Germinal center (tissue), 1 donor: ENCODE measurements around the gene TEX52.
"Not testable (repeated sequence)": the region's sequence is repeated elsewhere in the genome, so short reads cannot be mapped to it uniquely, and the experiment has no call there.

Experiments used
- DNase-seq: peaks from one replicate; pipeline ENCODE4 v3.0.0; 2012; ENCODE audit warnings: mixed read lengths, low spot score

The TEX52 gene

DNA sequence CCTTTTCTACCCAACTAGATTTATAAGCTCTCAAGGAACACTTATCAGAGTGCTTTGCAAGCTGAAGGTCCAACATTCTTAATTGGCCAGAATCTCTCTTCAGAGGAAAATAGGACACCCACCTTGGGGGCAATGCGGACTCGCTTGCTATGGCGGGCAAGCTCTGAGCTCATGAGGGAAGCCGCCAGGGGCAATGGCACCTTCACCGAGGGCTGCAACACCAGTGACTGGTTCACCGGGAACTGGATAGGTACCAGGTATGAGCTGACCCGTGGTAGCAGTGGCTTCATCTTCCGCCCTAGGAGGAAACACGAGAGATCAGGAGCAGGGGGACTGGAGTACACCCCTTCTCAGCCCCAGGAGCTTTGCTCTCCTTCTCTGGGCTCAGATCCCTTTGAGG lies 7.4 kb upstream of the TEX52 start:
- DNase-seq: no peak

DNA sequence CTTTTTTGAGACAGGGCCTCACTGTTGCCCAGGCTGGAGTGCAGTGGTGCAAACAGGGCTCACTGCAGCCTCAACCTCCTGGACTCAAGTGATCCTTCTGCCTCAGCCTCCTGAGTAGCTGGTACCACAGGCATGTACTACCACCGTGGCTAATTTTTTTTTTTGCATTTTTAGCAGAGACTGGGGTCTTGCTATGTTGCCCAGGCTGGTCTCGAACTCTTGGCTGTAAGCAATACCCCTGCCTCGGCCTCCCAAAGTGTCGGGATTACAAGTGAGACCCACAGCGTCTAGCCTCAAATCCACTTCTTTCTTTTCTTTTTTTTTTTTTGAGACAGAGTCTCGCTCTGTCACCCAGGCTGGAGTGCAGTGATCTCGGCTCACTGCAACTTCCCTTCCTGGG lies 6.6 kb upstream of the TEX52 start:
- not testable (repeated sequence) for DNase-seq

DNA sequence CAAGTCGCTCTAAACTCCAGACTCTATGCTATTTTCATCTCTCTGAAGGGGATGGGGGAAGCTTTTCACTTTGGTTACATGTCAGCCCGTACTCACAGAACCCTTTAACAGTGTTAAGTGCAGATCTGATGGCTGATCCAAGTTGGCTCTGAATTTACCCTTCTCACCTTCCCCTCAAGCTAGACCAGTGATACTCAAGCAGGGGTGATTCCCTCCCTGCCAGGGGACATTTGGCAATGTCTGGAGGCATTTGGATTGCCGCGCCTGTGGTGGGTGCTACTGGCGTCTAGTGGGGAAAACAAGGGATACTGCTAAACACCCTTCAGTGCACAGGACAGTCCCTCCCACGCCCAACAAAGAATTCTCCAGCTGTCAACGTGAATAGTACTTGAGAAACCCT lies 6.0 kb upstream of the TEX52 start:
- DNase-seq: no peak

GRCh38 chr12:2860170-2860569 lies 3.3 kb upstream of the TEX52 start:
- no peak for DNase-seq

DNA sequence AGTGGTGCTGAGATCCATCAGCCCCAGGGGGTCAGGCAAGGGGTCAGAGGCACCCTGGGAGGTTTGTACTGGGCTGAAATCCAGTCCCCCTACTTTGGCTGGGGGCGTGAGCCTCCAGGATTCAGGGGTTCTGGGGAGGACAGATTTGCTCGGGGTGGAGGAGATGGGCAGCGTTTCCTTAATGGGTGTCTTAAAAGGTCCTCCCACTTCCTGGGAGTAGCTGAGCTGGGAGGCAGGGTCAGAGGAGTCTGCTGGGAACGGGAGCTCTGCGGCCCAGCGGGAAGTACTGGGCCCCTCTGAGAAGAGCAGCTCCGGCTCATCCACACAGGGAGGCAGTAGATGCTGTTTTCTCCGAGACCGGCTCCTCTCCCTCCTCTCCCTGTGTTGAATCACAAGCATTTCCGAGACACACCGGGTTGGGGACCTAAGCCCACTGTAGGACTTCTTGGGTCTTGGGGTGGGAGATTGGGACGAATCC lies 2.1 kb upstream of the TEX52 start:
- no peak for DNase-seq

DNA sequence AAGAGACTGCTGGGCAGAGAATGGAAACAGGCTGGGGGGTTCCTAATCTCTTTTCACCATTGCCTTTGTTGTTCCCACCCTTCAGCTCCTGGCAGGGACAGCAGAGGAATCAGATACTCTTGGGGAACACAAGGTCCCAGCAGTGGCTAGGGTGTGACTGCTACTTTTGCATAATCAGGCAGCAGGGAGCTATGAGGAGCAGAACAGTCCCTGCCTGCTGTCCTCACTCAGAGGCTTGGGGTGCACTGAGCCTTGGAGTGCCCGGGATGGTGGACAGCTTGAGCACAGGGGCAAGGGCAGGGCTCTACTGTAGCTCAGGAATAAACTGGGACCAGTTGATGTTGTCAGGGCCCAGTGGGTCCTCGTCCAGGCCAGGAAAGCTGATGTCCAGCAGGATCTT lies 1.5 kb upstream of the TEX52 start:
- DNase-seq: no peak

DNA sequence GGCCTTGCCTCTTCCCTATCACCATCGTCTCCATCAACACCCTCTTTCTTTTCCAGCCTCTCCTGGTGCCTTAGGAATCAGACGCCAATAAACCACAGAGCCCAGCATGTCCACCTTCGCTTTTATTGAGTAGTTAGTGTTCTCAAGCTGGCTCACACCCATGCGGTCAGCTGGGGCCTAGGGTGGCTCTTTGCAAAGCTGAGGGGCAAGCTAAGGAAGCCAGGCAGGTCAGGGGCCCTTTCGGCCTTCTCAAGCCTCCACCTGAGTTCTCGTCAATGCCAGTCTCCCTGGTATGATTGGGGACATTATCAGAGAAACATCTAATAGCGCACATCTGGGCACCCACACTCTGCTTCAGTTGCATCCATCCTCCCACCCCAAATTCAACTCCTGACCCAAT lies 737 bp upstream of the TEX52 start:
- no peak for DNase-seq

GRCh38 chr12:2856051-2856450 lies 788 bp downstream of the TEX52 start:
- DNase-seq: no peak

DNA sequence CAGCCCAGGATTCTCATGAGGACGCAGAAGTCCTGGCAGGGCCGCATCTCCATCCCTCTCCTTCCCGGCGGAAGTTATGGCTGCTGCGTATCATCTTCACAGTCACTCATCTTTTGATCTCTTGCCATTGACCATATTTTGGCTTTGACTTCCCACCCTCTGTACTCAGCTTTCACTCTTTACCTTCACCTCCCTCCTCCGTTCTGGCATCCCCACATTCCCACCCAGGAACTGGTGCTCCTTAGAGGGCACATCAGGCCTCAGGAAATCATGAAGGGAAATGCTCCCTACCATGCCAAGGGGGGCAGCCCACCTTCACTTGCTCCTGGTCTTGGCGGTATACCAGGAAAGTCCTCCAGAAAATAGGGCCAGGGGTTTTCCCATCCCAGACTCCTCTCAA lies 1.3 kb downstream of the TEX52 start:
- DNase-seq: no peak

DNA sequence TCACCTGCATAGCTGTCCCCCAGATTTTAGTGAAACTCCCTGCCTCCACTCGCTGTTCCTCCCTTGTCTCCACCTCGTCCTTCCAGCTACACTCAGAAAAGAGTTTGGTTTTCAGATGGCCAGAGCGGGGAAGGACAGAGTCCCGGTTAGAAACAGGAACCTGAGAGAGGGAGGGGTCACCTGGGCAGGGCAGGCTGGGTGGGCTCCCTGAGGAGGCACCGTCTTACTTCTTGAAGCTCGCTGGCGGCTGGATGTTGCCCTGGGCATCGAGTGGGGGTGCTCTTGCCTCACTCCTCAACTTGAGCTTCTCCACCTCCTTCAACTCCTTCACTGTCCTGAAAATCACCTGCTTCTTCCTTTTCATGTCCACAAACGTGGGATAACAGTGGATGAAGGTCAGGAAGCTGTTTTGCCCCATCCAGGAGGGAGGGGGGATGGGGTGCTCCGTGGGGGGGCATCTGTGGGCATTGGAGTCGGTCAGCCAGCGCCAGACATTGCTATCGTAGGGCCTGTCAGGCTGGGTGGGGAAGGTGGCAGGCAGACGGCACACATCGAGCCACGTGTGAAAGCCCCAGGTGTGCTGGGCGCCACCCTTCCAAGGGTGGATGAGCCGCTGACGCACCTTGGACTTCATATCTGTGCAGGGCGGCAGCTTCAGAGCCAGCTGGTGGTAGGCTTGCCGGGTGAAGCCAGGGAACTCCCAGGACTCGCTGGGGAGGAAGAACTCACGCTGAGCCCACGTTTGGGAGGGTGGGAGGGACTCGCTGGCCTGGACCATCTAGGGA lies 2.0 kb downstream of the TEX52 start:
- no peak for DNase-seq

GRCh38 chr12:2853626-2854025 lies 3.2 kb downstream of the TEX52 start:
- DNase-seq: peak; percentile 69

- DNase-seq: no peak
These were observed 4.9 kb downstream of the TEX52 start for GRCh38 chr12:2851931-2852330.

GRCh38 chr12:2845280-2845679 lies 11.6 kb downstream of the TEX52 start:
- no peak for DNase-seq

DNA sequence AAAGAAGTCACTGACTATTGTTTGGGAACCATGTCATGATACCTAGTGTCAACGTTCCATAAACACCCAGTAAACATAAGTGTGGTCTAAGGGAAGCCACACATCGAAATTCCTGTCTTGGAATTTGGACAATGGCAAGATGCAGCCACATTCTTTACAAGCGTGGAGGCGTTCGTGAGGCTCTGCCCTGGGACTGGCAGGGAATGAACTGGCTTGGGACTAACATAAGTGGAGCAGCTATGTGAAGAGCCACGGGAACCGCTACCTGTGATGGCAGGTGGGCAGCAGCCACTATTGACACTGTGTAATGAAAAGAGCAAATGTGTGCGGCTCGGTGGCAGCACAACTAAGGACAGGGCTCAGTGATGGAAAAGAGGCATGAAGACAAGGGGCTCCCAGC lies 12.1 kb downstream of the TEX52 start:
- no peak for DNase-seq

DNA sequence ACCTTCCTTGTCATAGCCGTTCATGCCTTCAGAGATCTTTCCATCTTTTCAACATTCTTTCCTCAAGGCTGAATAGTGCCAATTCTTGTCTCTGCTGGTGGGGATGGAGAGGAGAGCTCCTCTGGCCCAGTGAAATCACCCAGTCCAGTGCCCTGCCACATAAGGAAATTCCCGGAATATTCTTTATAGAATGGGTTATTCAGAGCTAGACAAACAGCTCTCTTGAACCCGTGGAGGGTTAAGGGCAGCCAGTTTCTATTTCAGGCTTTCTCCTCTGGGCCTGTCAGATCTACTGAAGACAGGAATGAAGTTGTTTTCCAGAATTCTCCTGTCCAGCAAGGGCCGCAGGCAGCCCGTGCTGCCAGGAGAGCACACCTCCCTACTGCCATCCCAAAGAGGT lies 13.9 kb downstream of the TEX52 start:
- no peak for DNase-seq

DNA sequence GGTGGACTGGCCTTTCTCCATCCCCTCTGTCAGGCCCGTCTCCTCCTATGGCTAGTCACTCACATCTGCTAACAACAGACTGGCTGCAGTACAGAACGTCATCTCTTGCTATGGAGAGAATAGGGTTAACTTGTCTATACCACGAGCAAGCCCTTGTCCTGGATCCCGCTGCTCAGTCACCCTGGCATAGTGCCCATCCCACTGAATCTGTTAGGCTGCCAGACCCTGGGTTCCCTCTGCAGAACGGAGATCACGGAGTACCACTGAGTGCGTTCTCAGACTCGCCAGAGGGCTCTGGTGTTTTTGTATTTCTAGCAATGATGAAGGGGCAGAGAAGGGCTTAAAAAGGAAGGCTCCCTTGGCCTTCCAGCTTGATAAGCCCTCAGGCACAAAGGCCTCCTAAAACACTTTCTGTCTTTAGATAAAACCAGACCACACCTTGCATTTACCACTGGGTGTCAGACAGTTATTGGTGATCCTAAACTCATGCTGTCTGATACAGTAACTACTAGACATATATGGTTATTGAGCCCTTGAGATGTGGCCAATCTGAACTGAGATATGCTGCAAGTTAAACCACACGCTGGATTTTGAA lies 15.7 kb downstream of the TEX52 start:
- DNase-seq: no peak

DNA sequence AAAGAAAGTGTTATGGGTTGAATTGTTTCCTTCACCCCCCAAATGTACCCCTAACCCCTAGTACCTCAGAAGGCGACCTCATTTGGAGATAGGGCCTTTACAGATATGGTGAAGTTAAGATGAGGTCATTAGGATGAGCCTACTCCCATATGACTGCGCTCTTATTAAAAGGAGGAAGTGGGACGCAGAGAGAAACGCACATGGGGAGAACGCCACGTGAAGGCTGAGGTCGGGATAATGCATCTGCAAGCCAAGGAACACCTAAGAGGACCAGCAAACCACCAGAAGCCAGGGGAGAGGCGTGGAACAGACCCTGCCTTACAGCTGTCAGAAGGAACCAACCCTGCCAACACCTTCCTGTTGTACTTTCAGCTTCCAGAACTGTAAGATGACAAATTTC lies 20.3 kb downstream of the TEX52 start:
- no peak for DNase-seq

DNA sequence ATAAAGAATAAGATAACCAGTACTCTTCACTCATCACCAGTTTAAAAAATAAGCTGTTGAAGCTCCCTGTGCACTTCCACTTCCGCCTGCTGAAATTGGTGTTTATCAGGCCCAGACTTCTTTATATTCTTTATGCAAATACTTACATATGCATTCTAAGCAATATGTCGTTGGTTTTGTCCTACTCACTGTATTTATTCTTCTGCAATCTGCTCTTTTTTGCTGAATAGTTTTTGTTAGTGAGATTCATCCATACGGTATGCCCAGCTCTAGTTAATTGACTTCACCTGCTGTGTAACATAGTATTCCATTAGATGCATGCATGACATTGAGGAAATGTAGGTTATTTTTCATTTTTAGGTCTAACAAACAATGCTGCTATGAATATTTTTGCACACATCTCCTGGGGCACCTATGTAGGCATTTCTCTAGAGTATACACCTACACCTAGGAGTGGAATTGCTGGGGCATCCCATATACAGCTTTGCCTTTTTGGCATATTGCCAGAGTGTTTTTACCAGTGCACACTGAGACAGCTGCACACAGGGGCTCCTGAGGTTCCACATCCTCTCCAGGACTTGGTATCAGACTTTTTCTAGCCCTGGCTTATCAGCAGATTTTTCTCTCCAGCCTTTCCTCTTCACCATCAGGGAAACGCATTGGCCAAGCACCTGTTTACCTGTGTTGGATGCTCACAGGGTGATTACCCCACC lies 21.0 kb downstream of the TEX52 start:
- DNase-seq: no peak

GRCh38 chr12:2834581-2835491 lies 22.0 kb downstream of the TEX52 start, which contains the start of gene NRIP2:
Gene NRIP2, minus strand, starts transcription at chr12:2835035. Its CDS starts 52 bp downstream, at chr12:2834983.
- DNase-seq: no peak

GRCh38 chr12:2833810-2834209 lies 23.0 kb downstream of the TEX52 start:
- DNase-seq: no peak

- DNase-seq: no peak
These were observed 23.5 kb downstream of the TEX52 start for GRCh38 chr12:2833327-2833726.

- DNase-seq: no peak
These were observed 24.2 kb downstream of the TEX52 start for GRCh38 chr12:2832550-2833127.
